SK-N-SH (cell line): ENCODE data around the gene KCTD11. TPM values are rescaled to one million over a fixed set of nuclear protein-coding genes. Genes with fewer than 3 reads are reported as not detected.

ENCODE experiments used
- CTCF ChIA-PET: fragments of 300-600, 350-600 bp; formaldehyde crosslinking; extraction: SDS; loops from one replicate; lab custom pipeline; 2021; lab: Yijun Ruan, JAX
- POLR2A ChIA-PET: fragments of 350-600 bp; sonication (Branson Sonifier 250); formaldehyde crosslinking; extraction: SDS; loops from one replicate; lab custom pipeline; 2020; ENCODE audit warnings: antibody characterized with exemption, inconsistent platforms; lab: Yijun Ruan, JAX
- DNase-seq: peaks from one replicate; pipeline ENCODE4 v3.0.0; 2012
- H2AFZ ChIP-seq: fragments of 200-600 bp; sonication (generic); 2 replicates; pipeline ENCODE4 v1.8.1; 2016; ENCODE audit warnings: antibody characterized with exemption, mild to moderate bottlenecking, low read depth
- H3F3A ChIP-seq: fragments of 200-600 bp; sonication (generic); replicated peaks from 2 replicates; pipeline ENCODE3; 2016; ENCODE audit warnings: antibody characterized with exemption, mild to moderate bottlenecking; ENCODE audit not compliant: insufficient read depth
- H3K27ac ChIP-seq, 2 experiments: fragments of 200-500 bp in 1 of 2; fragments of 200-600 bp in 1 of 2; sonication (Bioruptor generic) in 1 of 2; sonication (generic), shearing (Covaris generic) in 1 of 2; 2 replicates each; pipeline versions ENCODE4 v1.5.1 to v1.6.1; 2014 to 2016; ENCODE audit warnings: low read depth in 2 of 2, inconsistent platforms in 1 of 2, low read length in 1 of 2, mild to moderate bottlenecking in 1 of 2, mixed read lengths in 1 of 2
- H3K27me3 ChIP-seq: fragments of 200-600 bp; sonication (generic), shearing (Covaris generic); 2 replicates; pipeline ENCODE4 v1.6.1; 2016; ENCODE audit warnings: mixed run types; ENCODE audit not compliant: insufficient read depth
- H3K36me3 ChIP-seq, 2 experiments: fragments of 200-500 bp in 1 of 2; fragments of 200-600 bp in 1 of 2; sonication (Bioruptor generic) in 1 of 2; sonication (generic) in 1 of 2; replicated peaks in 1 of 2; 2 replicates each; pipeline versions ENCODE3 to v1.5.1; 2014 to 2016; ENCODE audit warnings: low read length in 1 of 2, mild to moderate bottlenecking in 1 of 2; ENCODE audit not compliant: insufficient read depth in 2 of 2, control insufficient read depth in 1 of 2
- H3K4me1 ChIP-seq, 2 experiments: fragments of 200-500 bp in 1 of 2; fragments of 200-600 bp in 1 of 2; sonication (Bioruptor generic) in 1 of 2; sonication (generic), shearing (Covaris generic) in 1 of 2; 2 replicates each; pipeline versions ENCODE4 v1.5.1 to v1.6.1; 2014 to 2016; ENCODE audit warnings: low read depth in 1 of 2, low read length in 1 of 2, mixed run types in 1 of 2; ENCODE audit not compliant: insufficient read depth in 2 of 2, control insufficient read depth in 1 of 2
- H3K4me2 ChIP-seq: fragments of 200-600 bp; sonication (generic), shearing (Covaris generic); 2 replicates; pipeline ENCODE4 v1.6.1; 2017; ENCODE audit warnings: mixed run types
- H3K4me3 ChIP-seq, 2 experiments: fragments of 200-500 bp in 1 of 2; fragments of 200-600 bp in 1 of 2; sonication (Bioruptor generic) in 1 of 2; sonication (generic), shearing (Covaris generic) in 1 of 2; 2 replicates each; pipeline versions ENCODE4 v1.5.1 to v1.8.1; 2014 to 2016; ENCODE audit warnings: low read depth in 2 of 2, inconsistent platforms in 1 of 2, low read length in 1 of 2, mild to moderate bottlenecking in 1 of 2, mixed read lengths in 1 of 2, moderate library complexity in 1 of 2
- H3K79me2 ChIP-seq: fragments of 200-600 bp; sonication (generic); 2 replicates; pipeline ENCODE4 v1.8.1; 2017; ENCODE audit warnings: mild to moderate bottlenecking; ENCODE audit not compliant: insufficient read depth
- H3K9ac ChIP-seq: fragments of 200-600 bp; sonication (generic); 2 replicates; pipeline ENCODE4 v1.6.1; 2017; ENCODE audit warnings: mixed run types
- H3K9me2 ChIP-seq: fragments of 200-600 bp; sonication (generic); 2 replicates; pipeline ENCODE4 v1.6.1; 2017; ENCODE audit warnings: mixed run types
- H3K9me3 ChIP-seq: fragments of 200-600 bp; sonication (generic); 2 replicates; pipeline ENCODE4 v1.6.1; 2017; ENCODE audit warnings: mixed run types, mild to moderate bottlenecking, moderate library complexity
- H4K20me1 ChIP-seq: fragments of 200-600 bp; sonication (generic); 2 replicates; pipeline ENCODE4 v1.6.1; 2017; ENCODE audit warnings: mild to moderate bottlenecking, mixed run types; ENCODE audit not compliant: insufficient read depth
- CHD2 ChIP-seq: fragments of 150-350 bp; IDR thresholded peaks from 2 replicates; pipeline ENCODE4 v1.6.1; 2018; ENCODE audit warnings: low read length; ENCODE audit not compliant: partially characterized antibody
- CTCF ChIP-seq: fragments of 200-600 bp; sonication (generic); IDR thresholded peaks from 2 replicates; pipeline ENCODE4 v1.6.1; 2017; ENCODE audit warnings: antibody characterized with exemption, mild to moderate bottlenecking, moderate library complexity
- ELF1 ChIP-seq: IDR thresholded peaks from 2 replicates; pipeline ENCODE4 v1.4.0; 2012
- EP300 ChIP-seq, 2 experiments: IDR thresholded peaks; 2 replicates each; pipeline versions ENCODE4 v1.4.0 to v1.6.1; 2012; ENCODE audit warnings: borderline replicate concordance in 1 of 2, low read depth in 1 of 2, low read length in 1 of 2
- EZH2phosphoT487 ChIP-seq: fragments of 200-600 bp; sonication (generic); IDR thresholded peaks from 2 replicates; pipeline ENCODE4 v1.6.1; 2017; ENCODE audit warnings: low read depth, mixed run types, mild to moderate bottlenecking, antibody characterized with exemption, moderate library complexity, borderline replicate concordance
- GABPA ChIP-seq: IDR thresholded peaks from 2 replicates; pipeline ENCODE4 v1.4.0; 2012; ENCODE audit warnings: low read depth, mild to moderate bottlenecking
- IRF3 ChIP-seq: fragments of 150-350 bp; IDR thresholded peaks from 2 replicates; pipeline ENCODE4 v1.6.1; 2016; ENCODE audit warnings: mild to moderate bottlenecking, low read depth, low read length
- MAX ChIP-seq: IDR thresholded peaks from 2 replicates; pipeline ENCODE4 v1.4.0; 2012; ENCODE audit warnings: low read depth
- MEF2A ChIP-seq: IDR thresholded peaks from 2 replicates; pipeline ENCODE4 v1.4.0; 2012; ENCODE audit warnings: low read depth, borderline replicate concordance
- PBX3 ChIP-seq: IDR thresholded peaks from 2 replicates; pipeline ENCODE4; 2012
- POLR2AphosphoS5 ChIP-seq: IDR thresholded peaks from 2 replicates; pipeline ENCODE4 v1.6.1; 2012; ENCODE audit warnings: low read depth, low read length
- RAD21 ChIP-seq: IDR thresholded peaks from 2 replicates; pipeline ENCODE4 v1.6.1; 2012; ENCODE audit warnings: mild to moderate bottlenecking, low read length
- RCOR1 ChIP-seq: fragments of 150-350 bp; IDR thresholded peaks from 2 replicates; pipeline ENCODE4 v1.6.1; 2017; ENCODE audit warnings: antibody characterized with exemption, low read length
- REST ChIP-seq: IDR thresholded peaks from 2 replicates; pipeline ENCODE4 v1.6.1; 2012; ENCODE audit warnings: mild to moderate bottlenecking, low read depth, low read length, moderate library complexity
- RFX5 ChIP-seq: IDR thresholded peaks from 2 replicates; pipeline ENCODE4 v1.6.1; 2012; ENCODE audit warnings: mild to moderate bottlenecking, improper control_type of control experiment, low read length
- RXRA ChIP-seq: IDR thresholded peaks from 2 replicates; pipeline ENCODE4 v1.4.0; 2012; ENCODE audit warnings: low read depth, mild to moderate bottlenecking, borderline replicate concordance
- ZBTB33 ChIP-seq: IDR thresholded peaks from 2 replicates; pipeline ENCODE4 v1.4.0; 2012; ENCODE audit warnings: low read depth, borderline replicate concordance
- WGBS: methylation state at CpG from one replicate; pipeline ENCODE4 v1.1.6; 2017; ENCODE audit warnings: low lambda C conversion rate; 5-methylcytosine and 5-hydroxymethylcytosine counted together
- polyA plus RNA-seq, 3 experiments: library from polyadenylated mRNA; depleted of rRNA; stranded (reverse); fragments of >200 nt; gene quantifications; 2 replicates each; pipeline ENCODE4 v1.2.3, GENCODE V29; 2012

Gene KCTD11
- polyA plus RNA-seq, 1 of the 3 experiments (the other 2 are of a cell fraction): 9.5 TPM

- H3K9ac ChIP-seq: no peak overlapping the region
- 95% methylated on average over 12 of the region's 19 CpGs for WGBS
- CTCF ChIA-PET: interaction anchor here (0.6 to 8.4 kb wide), 16 partner anchors 10 to 278 kb away, joined by 3 to 55 read pairs (median 4); partner anchors contain the start of genes ACAP1, DVL2, GPS2 and SENP3
- DNase-seq: no peak
- H3K36me3 ChIP-seq: peaks cover 5 to 58% of the 10 kb centered on the region in 2 experiments
- H2AFZ ChIP-seq: no peak overlapping the region
- peaks cover 17% of the 10 kb centered on the region; the same call in 1 of the 2 replicates for H3K79me2 ChIP-seq
- peaks cover 0 to 7% of the 10 kb centered on the region in 2 experiments; a peak in 1 of 4 replicates for H3K4me1 ChIP-seq
- no peak overlapping the region for H3K4me3 ChIP-seq
- no peak for TF ChIP-seq RAD21
- TF ChIP-seq CTCF: no peak
- no peak for TF ChIP-seq IRF3
- TF ChIP-seq EZH2phosphoT487: no peak
- no peak for TF ChIP-seq REST
- TF ChIP-seq EP300 (IDR thresholded peaks at IDR 0.05; ENCODE audit: borderline replicate concordance in 1 of 2, low read depth in 1 of 2, low read length in 1 of 2): no peak
- no peak for TF ChIP-seq MAX
- no peak for TF ChIP-seq CHD2
- no peak for TF ChIP-seq RCOR1
- no peak for TF ChIP-seq ZBTB33
- TF ChIP-seq POLR2AphosphoS5: no peak
- no peak for TF ChIP-seq MEF2A
- no peak for TF ChIP-seq PBX3
- no peak for TF ChIP-seq RXRA
- TF ChIP-seq ELF1: no peak
- TF ChIP-seq GABPA: no peak
- no peak for TF ChIP-seq RFX5
- H3K9me3 ChIP-seq: no peaks in the 10 kb centered on the region
- H3K27me3 ChIP-seq: no peaks in the 10 kb centered on the region
- no peaks in the 10 kb centered on the region for H3K9me2 ChIP-seq
- H3K27ac ChIP-seq: no peak overlapping the region
- H4K20me1 ChIP-seq: no peaks in the 10 kb centered on the region
- POLR2A ChIA-PET: interaction anchor here (0.8 kb wide), 1 partner anchor 11 kb away, joined by 3 read pairs; no protein-coding TSS in a partner anchor
- H3K4me2 ChIP-seq: no peak overlapping the region
- H3F3A ChIP-seq: no peaks in the 10 kb centered on the region
Measured at GRCh38 chr17:7325031-7325528, 26.9 kb upstream of the KCTD11 start.
